GM18520 (cell line): ENCODE measurements around the gene MOK.
"Not testable (repeated sequence)": the region's sequence is repeated elsewhere in the genome, so short reads cannot be mapped to it uniquely, and the experiment has no call there.

Experiments
- ATAC-seq: cut with Tn5 transposase; IDR thresholded peaks from one replicate; pipeline ENCODE4 v1.9.1; 2021; ENCODE audit not compliant: unreplicated experiment

Gene MOK

GRCh38 chr14:102304611-102305506 lies at the start of gene MOK:
Gene MOK (minus strand): TSS chr14:102305164. CDS start chr14:102304968, 196 bp downstream.
- ATAC-seq = peak; percentile 89

- ATAC-seq = no peak
Measured at GRCh38 chr14:102353126-102353619, 48.2 kb upstream of the MOK start.

- ATAC-seq = no peak
Measured at GRCh38 chr14:102352213-102352612, 47.2 kb upstream of the MOK start.

- not testable (repeated sequence) for ATAC-seq
Measured at GRCh38 chr14:102351593-102351992, 46.6 kb upstream of the MOK start.

- no peak for ATAC-seq
Measured at GRCh38 chr14:102351023-102351422, 46.1 kb upstream of the MOK start.

GRCh38 chr14:102348376-102348775 lies 43.4 kb upstream of the MOK start:
- no peak for ATAC-seq

GRCh38 chr14:102346645-102347044 lies 41.7 kb upstream of the MOK start:
- ATAC-seq = no peak

GRCh38 chr14:102345232-102345631 lies 40.3 kb upstream of the MOK start:
- no peak for ATAC-seq

GRCh38 chr14:102344485-102344884 lies 39.5 kb upstream of the MOK start:
- no peak for ATAC-seq

GRCh38 chr14:102344084-102344483 lies 39.1 kb upstream of the MOK start:
- no peak for ATAC-seq

GRCh38 chr14:102342238-102342637 lies 37.3 kb upstream of the MOK start:
- ATAC-seq = no peak

GRCh38 chr14:102341566-102341965 lies 36.6 kb upstream of the MOK start:
- ATAC-seq = no peak

- no peak for ATAC-seq
Measured at GRCh38 chr14:102338724-102339123, 33.8 kb upstream of the MOK start.

GRCh38 chr14:102335163-102335562 lies 30.2 kb upstream of the MOK start:
- ATAC-seq = no peak

GRCh38 chr14:102333795-102334705 lies 29.1 kb upstream of the MOK start:
- no peak for ATAC-seq

- ATAC-seq = no peak
Measured at GRCh38 chr14:102333390-102333789, 28.4 kb upstream of the MOK start.

- no peak for ATAC-seq
Measured at GRCh38 chr14:102330806-102331205, 25.8 kb upstream of the MOK start.

GRCh38 chr14:102329381-102329780 lies 24.4 kb upstream of the MOK start:
- ATAC-seq = not testable (repeated sequence)

- no peak for ATAC-seq
Measured at GRCh38 chr14:102326583-102326982, 21.6 kb upstream of the MOK start.

- no peak for ATAC-seq
Measured at GRCh38 chr14:102325791-102326345, 20.9 kb upstream of the MOK start.

GRCh38 chr14:102323102-102323501 lies 18.1 kb upstream of the MOK start:
- no peak for ATAC-seq
